OCI-LY1 (cell line): ENCODE measurements around the gene PSTPIP1.

Experiments used
- H2AFZ ChIP-seq: fragments of 200-600 bp; sonication (generic), shearing (Covaris generic); 2 replicates; pipeline ENCODE4 v1.6.0; 2014; ENCODE audit warnings: antibody characterized with exemption, mild to moderate bottlenecking, low read length
- H3F3A ChIP-seq: fragments of 200-600 bp; sonication (generic), shearing (Covaris generic); 2 replicates; pipeline ENCODE4 v1.6.0; 2014; ENCODE audit warnings: mild to moderate bottlenecking, antibody characterized with exemption, low read length, moderate library complexity; ENCODE audit not compliant: insufficient read depth
- H3K27ac ChIP-seq: fragments of 200-600 bp; sonication (generic); 2 replicates; pipeline ENCODE4 v1.5.1; 2014; ENCODE audit warnings: low read length, mixed run types, mild to moderate bottlenecking, low read depth; ENCODE audit not compliant: poor library complexity, severe bottlenecking
- H3K27me3 ChIP-seq: fragments of 200-600 bp; sonication (generic); 2 replicates; pipeline ENCODE4 v1.6.0; 2014; ENCODE audit warnings: antibody characterized with exemption, mild to moderate bottlenecking, low read length, moderate library complexity; ENCODE audit not compliant: insufficient read depth
- H3K36me3 ChIP-seq: fragments of 200-600 bp; sonication (generic); 2 replicates; pipeline ENCODE4 v1.6.1; 2014; ENCODE audit warnings: mild to moderate bottlenecking, antibody characterized with exemption, low read length, moderate library complexity, mixed read lengths; ENCODE audit not compliant: insufficient read depth
- H3K4me1 ChIP-seq: fragments of 200-600 bp; sonication (generic); 2 replicates; pipeline ENCODE4 v1.5.1; 2014; ENCODE audit warnings: mild to moderate bottlenecking, low read length, moderate library complexity; ENCODE audit not compliant: insufficient read depth, severe bottlenecking
- H3K4me2 ChIP-seq: fragments of 200-600 bp; sonication (generic), shearing (Covaris generic); 2 replicates; pipeline ENCODE4 v1.6.1; 2014; ENCODE audit warnings: low read length
- H3K4me3 ChIP-seq: fragments of 200-600 bp; sonication (generic); 2 replicates; pipeline ENCODE4 v1.5.1; 2014; ENCODE audit warnings: low read length, low read depth, mild to moderate bottlenecking, mixed read lengths; ENCODE audit not compliant: poor library complexity, severe bottlenecking
- H3K79me2 ChIP-seq: fragments of 200-600 bp; shearing (Covaris generic); 2 replicates; pipeline ENCODE4 v1.6.1; 2016; ENCODE audit warnings: mixed run types, low read length, mixed read lengths; ENCODE audit not compliant: insufficient read depth
- H3K9ac ChIP-seq: fragments of 200-600 bp; sonication (generic), shearing (Covaris generic); 2 replicates; pipeline ENCODE4 v1.6.1; 2014; ENCODE audit warnings: mild to moderate bottlenecking, low read length, mixed read lengths
- H3K9me2 ChIP-seq: fragments of 200-600 bp; sonication (generic), shearing (Covaris generic); 2 replicates; pipeline ENCODE4 v1.6.1; 2014; ENCODE audit warnings: low read depth, mild to moderate bottlenecking, low read length, mixed read lengths
- H3K9me3 ChIP-seq: fragments of 200-600 bp; shearing (Covaris generic); 2 replicates; pipeline ENCODE4 v1.6.1; 2014; ENCODE audit warnings: low read length, mixed read lengths
- H4K20me1 ChIP-seq: fragments of 200-600 bp; sonication (generic), shearing (Covaris generic); 2 replicates; pipeline ENCODE4 v1.6.0; 2016; ENCODE audit warnings: mild to moderate bottlenecking, low read length; ENCODE audit not compliant: insufficient read depth
- EZH2 ChIP-seq: fragments of 200-600 bp; sonication (generic), shearing (Covaris generic); IDR thresholded peaks from 2 replicates; pipeline ENCODE4 v1.8.0; 2017; ENCODE audit warnings: borderline replicate concordance, mixed run types, mild to moderate bottlenecking, antibody characterized with exemption, low read length, moderate library complexity, mixed read lengths
- TF ChIP-seq, protein P1 (sequence below): fragments of 200-600 bp; sonication (generic), shearing (Covaris generic); IDR thresholded peaks from 2 replicates; pipeline ENCODE4 v1.5.1; 2017; ENCODE audit warnings: mild to moderate bottlenecking, antibody characterized with exemption, low read length, moderate library complexity, mixed read lengths

Gene PSTPIP1

DNA sequence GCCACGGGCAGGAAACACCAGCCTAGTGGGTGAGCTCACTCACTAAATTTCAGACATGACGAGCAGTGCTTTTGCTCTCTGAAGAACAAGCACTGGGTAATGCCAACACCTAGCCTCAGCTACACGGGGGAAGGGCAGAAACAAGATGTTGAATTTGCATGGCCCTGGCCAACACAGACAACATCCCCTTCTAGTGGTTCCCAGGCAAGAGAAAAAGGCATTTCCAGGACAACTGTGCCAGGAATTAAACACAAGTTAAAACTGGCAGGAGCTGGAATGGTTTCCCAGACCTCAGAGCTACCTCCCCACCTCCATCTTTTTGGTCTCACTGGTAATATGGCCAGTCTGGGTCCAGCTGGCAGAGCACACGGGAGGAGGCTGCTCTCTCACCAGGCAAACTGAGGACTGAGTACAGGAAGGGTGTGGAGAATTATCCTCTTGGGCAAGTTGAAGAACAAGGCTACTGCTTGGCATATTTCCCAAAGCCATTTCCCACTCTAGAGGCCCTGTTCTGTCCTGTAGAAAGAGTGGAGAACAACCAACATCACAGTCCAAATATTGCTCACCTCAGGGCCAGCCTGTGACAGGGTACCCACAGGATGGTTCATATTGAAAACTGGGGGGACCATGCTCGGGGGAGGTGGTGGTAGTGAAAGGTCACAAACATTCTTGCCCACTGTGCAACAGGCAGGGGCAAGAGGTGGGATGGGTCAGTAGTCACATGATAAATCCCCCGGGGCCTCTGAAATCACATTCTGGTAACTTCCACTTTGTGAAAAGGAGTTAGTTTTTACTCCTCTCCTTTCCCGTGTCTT, 49.5 kb downstream of the PSTPIP1 start:
- Histone ChIP-seq H2AFZ (no peak overlapping the region), H3K4me1 (peaks cover 12% of the 10 kb centered on the region), H3K27me3 (no peaks in the 10 kb centered on the region), H3F3A (no peaks in the 10 kb centered on the region), H3K9me2 (no peaks in the 10 kb centered on the region), H3K9me3 (no peaks in the 10 kb centered on the region), H3K79me2 (no peaks in the 10 kb centered on the region), H3K27ac (no peak overlapping the region), H3K36me3 (peaks cover 43% of the 10 kb centered on the region; the same call in 1 of the 2 replicates), H3K4me3 (no peak overlapping the region), H3K4me2 (no peak overlapping the region), H4K20me1 (no peaks in the 10 kb centered on the region), H3K9ac (no peak overlapping the region)
- no peak for TF ChIP-seq EZH2
- TF ChIP-seq, protein P1, sequence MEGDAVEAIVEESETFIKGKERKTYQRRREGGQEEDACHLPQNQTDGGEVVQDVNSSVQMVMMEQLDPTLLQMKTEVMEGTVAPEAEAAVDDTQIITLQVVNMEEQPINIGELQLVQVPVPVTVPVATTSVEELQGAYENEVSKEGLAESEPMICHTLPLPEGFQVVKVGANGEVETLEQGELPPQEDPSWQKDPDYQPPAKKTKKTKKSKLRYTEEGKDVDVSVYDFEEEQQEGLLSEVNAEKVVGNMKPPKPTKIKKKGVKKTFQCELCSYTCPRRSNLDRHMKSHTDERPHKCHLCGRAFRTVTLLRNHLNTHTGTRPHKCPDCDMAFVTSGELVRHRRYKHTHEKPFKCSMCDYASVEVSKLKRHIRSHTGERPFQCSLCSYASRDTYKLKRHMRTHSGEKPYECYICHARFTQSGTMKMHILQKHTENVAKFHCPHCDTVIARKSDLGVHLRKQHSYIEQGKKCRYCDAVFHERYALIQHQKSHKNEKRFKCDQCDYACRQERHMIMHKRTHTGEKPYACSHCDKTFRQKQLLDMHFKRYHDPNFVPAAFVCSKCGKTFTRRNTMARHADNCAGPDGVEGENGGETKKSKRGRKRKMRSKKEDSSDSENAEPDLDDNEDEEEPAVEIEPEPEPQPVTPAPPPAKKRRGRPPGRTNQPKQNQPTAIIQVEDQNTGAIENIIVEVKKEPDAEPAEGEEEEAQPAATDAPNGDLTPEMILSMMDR = no peak

- Histone ChIP-seq H3K36me3 (peaks cover 57% of the 10 kb centered on the region; the same call in 1 of the 2 replicates), H3K4me3 (no peak overlapping the region), H3K9me2 (no peaks in the 10 kb centered on the region), H4K20me1 (no peaks in the 10 kb centered on the region), H3K9ac (no peak overlapping the region), H3F3A (no peaks in the 10 kb centered on the region), H3K4me1 (peaks cover 12% of the 10 kb centered on the region), H3K79me2 (no peaks in the 10 kb centered on the region), H3K27me3 (no peaks in the 10 kb centered on the region), H3K27ac (no peak overlapping the region), H3K4me2 (no peak overlapping the region), H3K9me3 (no peaks in the 10 kb centered on the region), H2AFZ (no peak overlapping the region)
- TF ChIP-seq, protein P1 = no peak
- no peak for TF ChIP-seq EZH2
Measured at GRCh38 chr15:77045985-77046384, 51.1 kb downstream of the PSTPIP1 start.

GRCh38 chr15:77046704-77047412, 51.9 kb downstream of the PSTPIP1 start:
- H3K4me2 ChIP-seq = no peak overlapping the region
- no peaks in the 10 kb centered on the region for H3F3A ChIP-seq
- H3K9me2 ChIP-seq = no peaks in the 10 kb centered on the region
- TF ChIP-seq EZH2 = no peak
- TF ChIP-seq, protein P1 = no peak
- H3K36me3 ChIP-seq = peaks cover 58% of the 10 kb centered on the region
- peaks cover 12% of the 10 kb centered on the region for H3K4me1 ChIP-seq
- H3K9me3 ChIP-seq = no peaks in the 10 kb centered on the region
- H3K4me3 ChIP-seq = no peak overlapping the region
- H2AFZ ChIP-seq = no peak overlapping the region
- no peak overlapping the region for H3K9ac ChIP-seq
- H3K79me2 ChIP-seq = no peaks in the 10 kb centered on the region
- no peak overlapping the region for H3K27ac ChIP-seq
- no peaks in the 10 kb centered on the region for H3K27me3 ChIP-seq
- H4K20me1 ChIP-seq = no peaks in the 10 kb centered on the region
